ENCODE results near the gene CHIC2. TPM values are rescaled to one million over a fixed set of nuclear protein-coding genes. Genes with fewer than 3 reads are reported as not detected.

Gene CHIC2
- total RNA-seq, 1 experiment from 2014 or later = 16.5 TPM

DNA sequence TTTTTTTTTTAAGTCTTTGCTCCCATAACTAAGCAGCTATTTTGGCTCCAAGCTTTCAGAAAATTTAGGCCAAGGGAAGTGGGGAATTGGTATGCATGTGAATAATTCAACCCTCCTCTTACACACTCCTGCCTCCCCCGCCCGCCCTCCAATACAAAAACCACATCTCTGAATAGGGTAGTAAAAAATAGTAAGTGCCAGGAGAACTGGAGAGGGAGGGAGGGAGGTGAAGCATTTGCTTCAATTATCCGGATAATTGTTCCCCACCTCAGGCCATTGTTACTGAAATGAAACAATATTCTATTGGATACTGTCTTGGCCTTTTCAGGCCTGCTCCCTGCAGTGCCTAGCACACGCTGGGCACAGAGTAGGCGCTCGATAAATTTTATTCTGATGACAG lies 30.0 kb upstream of the CHIC2 start:
- no peak overlapping the region for H3K4me3 Mint-ChIP-seq (ENCODE audit: low read depth, unreplicated experiment)
- intact Hi-C loops (cut with micrococcal nuclease; ENCODE audit: unreplicated experiment) = no loop called here

DNA sequence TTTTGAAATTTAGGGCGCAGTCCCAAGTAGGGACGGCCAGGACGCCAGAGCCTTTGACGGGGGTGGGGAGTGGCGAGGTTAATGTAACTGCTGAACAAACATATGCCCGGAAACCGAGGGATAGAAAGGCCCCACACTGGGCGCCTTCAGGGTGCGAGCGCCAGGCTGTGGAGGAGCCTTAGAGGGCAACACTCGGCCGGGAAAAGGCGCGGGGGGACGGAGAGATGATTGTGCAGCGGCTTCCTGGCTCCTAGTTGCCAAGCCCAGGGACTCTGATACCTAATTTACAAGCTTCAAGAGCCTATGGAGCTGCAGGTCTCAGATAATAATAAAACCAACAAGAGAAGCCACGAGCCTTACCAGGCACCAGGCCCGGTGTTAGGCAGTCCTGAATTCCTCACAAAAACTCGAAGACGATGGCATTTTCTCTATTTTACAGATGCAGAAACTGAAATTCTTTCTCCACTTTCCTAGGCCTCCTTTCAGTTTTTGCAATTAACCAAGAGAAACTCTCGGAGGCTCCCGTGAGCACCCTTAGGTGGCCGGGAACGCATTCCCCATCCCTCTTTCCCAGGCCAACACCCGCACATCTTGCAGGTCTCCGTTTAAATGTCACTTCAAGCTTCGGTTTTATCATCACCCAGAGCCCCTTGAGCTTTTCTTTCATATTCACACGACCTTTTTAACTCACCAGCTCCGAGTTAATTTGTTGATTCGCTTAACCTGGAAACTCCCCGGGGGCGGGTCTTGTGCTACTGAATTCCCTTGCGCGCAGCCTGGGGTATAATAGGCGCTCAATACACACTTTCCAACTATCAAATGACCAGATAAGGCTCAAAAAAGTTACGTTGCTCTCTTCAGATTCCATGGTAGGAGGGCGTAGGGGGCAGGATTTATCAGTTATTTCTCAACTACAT lies 29.2 kb upstream of the CHIC2 start:
- CTCF ChIA-PET = no interaction called here
- Mint-ChIP-seq H3K27ac (ENCODE audit: unreplicated experiment) (no peak overlapping the region), H3K27me3 (ENCODE audit: unreplicated experiment) (peaks cover 37% of the 10 kb centered on the region), H3K4me3 (ENCODE audit: low read depth, unreplicated experiment) (no peak overlapping the region), H3K9me3 (ENCODE audit: low read depth, unreplicated experiment) (no peaks in the 10 kb centered on the region), H3K4me1 (ENCODE audit: low read depth, unreplicated experiment) (peaks cover 17% of the 10 kb centered on the region), H3K36me3 (ENCODE audit: insufficient read depth, unreplicated experiment) (peaks cover 14% of the 10 kb centered on the region)
- TF ChIP-seq, protein P1, sequence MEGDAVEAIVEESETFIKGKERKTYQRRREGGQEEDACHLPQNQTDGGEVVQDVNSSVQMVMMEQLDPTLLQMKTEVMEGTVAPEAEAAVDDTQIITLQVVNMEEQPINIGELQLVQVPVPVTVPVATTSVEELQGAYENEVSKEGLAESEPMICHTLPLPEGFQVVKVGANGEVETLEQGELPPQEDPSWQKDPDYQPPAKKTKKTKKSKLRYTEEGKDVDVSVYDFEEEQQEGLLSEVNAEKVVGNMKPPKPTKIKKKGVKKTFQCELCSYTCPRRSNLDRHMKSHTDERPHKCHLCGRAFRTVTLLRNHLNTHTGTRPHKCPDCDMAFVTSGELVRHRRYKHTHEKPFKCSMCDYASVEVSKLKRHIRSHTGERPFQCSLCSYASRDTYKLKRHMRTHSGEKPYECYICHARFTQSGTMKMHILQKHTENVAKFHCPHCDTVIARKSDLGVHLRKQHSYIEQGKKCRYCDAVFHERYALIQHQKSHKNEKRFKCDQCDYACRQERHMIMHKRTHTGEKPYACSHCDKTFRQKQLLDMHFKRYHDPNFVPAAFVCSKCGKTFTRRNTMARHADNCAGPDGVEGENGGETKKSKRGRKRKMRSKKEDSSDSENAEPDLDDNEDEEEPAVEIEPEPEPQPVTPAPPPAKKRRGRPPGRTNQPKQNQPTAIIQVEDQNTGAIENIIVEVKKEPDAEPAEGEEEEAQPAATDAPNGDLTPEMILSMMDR (IDR thresholded peaks at IDR 0.05; ENCODE audit: unreplicated experiment) = no peak
- no TSS peak for BruUV-seq (replicated peaks)
- intact Hi-C loops (cut with micrococcal nuclease; ENCODE audit: unreplicated experiment) = no loop called here
- DNase-seq = no peak

More for the DNA sequence above, 30.0 kb upstream of the CHIC2 start:
- CTCF ChIA-PET = no interaction called here
- Mint-ChIP-seq H3K36me3 (ENCODE audit: insufficient read depth, unreplicated experiment) (peaks cover 14% of the 10 kb centered on the region), H3K27me3 (ENCODE audit: unreplicated experiment) (peaks cover 45% of the 10 kb centered on the region), H3K4me1 (ENCODE audit: low read depth, unreplicated experiment) (peaks cover 17% of the 10 kb centered on the region), H3K9me3 (ENCODE audit: low read depth, unreplicated experiment) (no peaks in the 10 kb centered on the region), H3K27ac (ENCODE audit: unreplicated experiment) (no peak overlapping the region)
- no peak for DNase-seq
- TF ChIP-seq, protein P1 (IDR thresholded peaks at IDR 0.05; ENCODE audit: unreplicated experiment) = no peak
- BruUV-seq (replicated peaks) = no TSS peak

DNA sequence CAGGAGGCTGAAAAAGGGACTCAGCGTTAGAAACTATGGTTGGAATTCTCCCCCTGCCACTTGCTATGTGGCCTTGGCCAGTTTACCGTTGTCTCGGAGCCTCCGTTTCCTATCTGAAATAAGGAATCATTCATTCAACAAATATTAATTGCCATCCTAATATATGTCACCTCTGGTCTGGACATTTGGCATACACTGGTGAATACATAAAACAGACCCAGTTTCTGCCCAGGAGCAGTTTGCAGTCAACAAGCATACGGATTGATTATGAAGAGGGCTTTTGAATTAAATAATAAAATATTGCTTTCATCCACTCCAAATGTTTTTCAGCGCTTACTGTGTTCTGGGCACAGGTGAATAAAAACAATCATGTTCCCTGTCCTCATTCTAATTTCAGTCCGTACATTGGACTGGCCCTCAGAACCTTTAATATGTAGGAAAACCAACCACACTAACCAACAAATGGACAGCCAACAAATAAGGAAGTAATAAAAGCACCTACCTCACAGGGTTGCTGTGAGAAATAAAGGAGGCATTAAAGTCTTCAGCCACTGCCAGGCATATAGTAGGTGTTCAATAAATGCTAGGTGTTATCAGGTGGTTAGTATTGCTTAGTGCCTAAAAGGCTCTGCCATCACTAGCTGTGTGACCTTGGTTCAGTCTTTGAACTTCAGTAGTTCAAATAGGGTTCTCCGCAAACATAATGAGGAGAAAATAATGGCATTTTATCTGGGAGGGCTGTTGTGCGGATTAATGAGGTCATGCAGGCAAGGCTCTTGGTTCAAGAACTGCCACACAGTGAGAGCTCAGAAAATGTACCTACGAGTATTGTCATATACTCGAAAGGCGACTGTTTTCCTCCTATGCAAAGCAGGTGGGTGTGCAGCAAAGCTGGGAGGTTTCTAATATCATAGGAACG lies 28.3 kb upstream of the CHIC2 start:
- intact Hi-C loops (cut with micrococcal nuclease; ENCODE audit: unreplicated experiment) = no loop called here
- no TSS peak for BruUV-seq (replicated peaks)
- TF ChIP-seq, protein P1 (IDR thresholded peaks at IDR 0.05; ENCODE audit: unreplicated experiment) = no peak
- peaks cover 14% of the 10 kb centered on the region for H3K36me3 Mint-ChIP-seq (ENCODE audit: insufficient read depth, unreplicated experiment)
- no peaks in the 10 kb centered on the region for H3K9me3 Mint-ChIP-seq (ENCODE audit: low read depth, unreplicated experiment)
- H3K27me3 Mint-ChIP-seq (ENCODE audit: unreplicated experiment) = peaks cover 27% of the 10 kb centered on the region
- H3K27ac Mint-ChIP-seq (ENCODE audit: unreplicated experiment) = no peak overlapping the region
- peaks cover 17% of the 10 kb centered on the region for H3K4me1 Mint-ChIP-seq (ENCODE audit: low read depth, unreplicated experiment)
- no peak for DNase-seq
- CTCF ChIA-PET = no interaction called here
- H3K4me3 Mint-ChIP-seq (ENCODE audit: low read depth, unreplicated experiment) = peak overlapping the region; percentile 84

DNA sequence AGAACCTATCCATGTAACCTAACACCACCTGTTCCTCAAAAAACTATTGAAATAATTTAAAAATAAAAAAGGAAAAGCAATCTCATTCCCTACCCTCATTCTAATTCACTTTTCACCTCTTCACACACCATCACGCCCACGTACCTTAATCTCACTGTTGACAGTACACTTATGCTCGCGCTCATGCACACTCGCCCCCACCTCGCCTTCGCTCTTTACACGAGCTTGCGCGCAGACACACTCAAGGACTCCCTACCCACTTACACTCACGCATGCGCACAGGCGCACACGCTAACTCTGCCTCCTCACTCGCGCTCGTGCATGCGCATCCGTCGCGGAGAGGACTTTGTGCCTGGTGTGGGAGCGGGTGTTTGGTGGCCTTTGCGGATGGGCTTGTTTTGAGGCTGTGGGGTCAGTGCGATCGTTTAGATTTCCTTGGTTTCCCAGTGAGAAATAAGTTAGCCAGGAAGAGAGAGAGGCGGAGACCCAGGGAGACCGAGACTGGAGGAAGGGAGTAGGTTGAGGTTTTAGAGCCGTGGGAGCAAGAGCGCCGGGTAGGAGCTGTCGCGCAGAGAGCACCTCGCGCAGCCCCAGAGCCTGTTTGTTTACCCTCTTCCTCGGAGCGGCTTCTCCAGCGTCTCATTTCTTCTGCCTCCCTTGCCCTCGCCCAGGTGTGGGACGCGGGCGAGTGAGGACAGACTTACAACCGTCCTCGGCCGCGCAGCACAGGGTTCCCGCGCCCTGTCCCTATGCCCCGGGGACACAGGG lies 27.4 kb upstream of the CHIC2 start:
- DNase-seq = peak; percentile 35
- Mint-ChIP-seq H3K9me3 (ENCODE audit: low read depth, unreplicated experiment) (no peaks in the 10 kb centered on the region), H3K36me3 (ENCODE audit: insufficient read depth, unreplicated experiment) (peaks cover 14% of the 10 kb centered on the region), H3K27me3 (ENCODE audit: unreplicated experiment) (peaks cover 25% of the 10 kb centered on the region), H3K4me3 (ENCODE audit: low read depth, unreplicated experiment) (peak overlapping the region; percentile 84), H3K4me1 (ENCODE audit: low read depth, unreplicated experiment) (peaks cover 17% of the 10 kb centered on the region), H3K27ac (ENCODE audit: unreplicated experiment) (peak overlapping the region; percentile 7)
- intact Hi-C loops (cut with micrococcal nuclease; ENCODE audit: unreplicated experiment) = no loop called here
- BruUV-seq (replicated peaks) = no TSS peak
- CTCF ChIA-PET = no interaction called here
- TF ChIP-seq, protein P1 (IDR thresholded peaks at IDR 0.05; ENCODE audit: unreplicated experiment) = no peak
